ENCODE results near the gene CSH1.

- TF ChIP-seq MYC (IDR thresholded peaks at IDR 0.05; ENCODE audit: low read depth, low read length), result no peak
- TF ChIP-seq POLR2A (IDR thresholded peaks at IDR 0.05; ENCODE audit: extremely low read depth, insufficient read length), result no peak
- no peak for TF ChIP-seq CTCF (IDR thresholded peaks at IDR 0.05; ENCODE audit: low read depth, low read length)
- TF ChIP-seq MAX (IDR thresholded peaks at IDR 0.05; ENCODE audit: low read depth, low read length), result no peak
Observed at GRCh38 chr17:63855185-63855584, 41.2 kb downstream of the CSH1 start.

Measured in NB4 (cell line).